Measurements from ENCODE around the gene NCMAP. TPM values are rescaled to one million over a fixed set of nuclear protein-coding genes. Genes with fewer than 3 reads are reported as not detected.
A peak's percentile ranks its signal among the peaks of the same experiment; 100 is the strongest.

Gene NCMAP
- total and polyA plus RNA-seq, 2 of the 4 experiments (the other 2 are of a cell fraction), result not detected

DNA sequence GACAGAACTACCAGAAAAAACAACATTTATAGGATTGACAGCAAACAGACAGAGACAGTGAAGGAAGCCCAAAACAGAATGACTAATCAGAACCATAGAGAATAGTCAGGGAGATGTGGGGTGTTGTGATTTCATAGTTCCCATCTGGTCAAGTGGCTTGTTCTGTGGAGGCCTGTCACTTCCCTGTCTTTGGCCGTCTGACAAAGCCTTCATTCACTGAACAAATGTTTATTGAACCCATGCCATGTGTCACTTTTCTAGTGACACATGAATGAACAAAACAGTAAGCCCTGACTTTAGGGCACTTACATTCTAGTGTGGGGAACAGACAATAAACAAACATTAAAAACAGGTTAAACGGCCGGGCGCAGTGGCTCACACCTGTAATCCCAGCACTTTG is 84.0 kb downstream of the NCMAP start:
- Histone ChIP-seq H3K9me3 (ENCODE audit: control insufficient read depth, insufficient read depth, low read length) (no peaks in the 10 kb centered on the region), H2BK5ac (ENCODE audit: low read depth, low read length, poor library complexity, severe bottlenecking) (no peak overlapping the region), H4K91ac (ENCODE audit: insufficient read depth, low read depth, low read length) (no peak overlapping the region)

More for the DNA sequence above, 84.0 kb downstream of the NCMAP start:
- no peak overlapping the region for H3K9ac ChIP-seq (ENCODE audit: low read depth, low read length)
- peaks cover 17% of the 10 kb centered on the region for H4K20me1 ChIP-seq (ENCODE audit: insufficient read depth, low read length)
- H3K4me3 ChIP-seq (ENCODE audit: insufficient read depth, low read depth, low read length), result no peak overlapping the region
- no peak overlapping the region for H3K4ac ChIP-seq (ENCODE audit: low read depth, low read length)
- dilution Hi-C loops (cut with HindIII; ENCODE audit: low sequenced_read_pairs, unreplicated experiment), result no loop called here
- no TSS peak for BruUV-seq (replicated peaks)
- H3K56ac ChIP-seq (ENCODE audit: extremely low read depth, insufficient read depth, low read length), result no peak overlapping the region
- H3K4me1 ChIP-seq (ENCODE audit: control insufficient read depth, insufficient read depth, low read length), result peaks cover 6% of the 10 kb centered on the region
- DNase-seq, result no peak
- no peak overlapping the region for H3K18ac ChIP-seq (ENCODE audit: low read depth, low read length)
- no peaks in the 10 kb centered on the region for H3K36me3 ChIP-seq (ENCODE audit: control insufficient read depth, insufficient read depth, low read length)
- H3K79me1 ChIP-seq (ENCODE audit: low read depth in 1 of 2, low read length in 2 of 2), result peaks cover 5 to 10% of the 10 kb centered on the region in 2 experiments; a peak in 3 of 4 replicates
- H2BK20ac ChIP-seq (ENCODE audit: low read depth, low read length), result no peak overlapping the region
- H4K5ac ChIP-seq (ENCODE audit: low read depth, low read length), result no peak overlapping the region
- no peak overlapping the region for H2AK9ac ChIP-seq (replicated peaks; ENCODE audit: low read depth, low read length, poor library complexity)
- H3K23ac ChIP-seq (ENCODE audit: low read depth, low read length), result 0 out of 2 replicates have a peak overlapping the region, but pooled peaks have one; percentile 22
- ChIA-PET POLR2A (ENCODE audit: unreplicated experiment) (no interaction called here), CTCF (no interaction called here)
- H3K9me1 ChIP-seq (ENCODE audit: insufficient read depth, low read length), result peaks cover 6% of the 10 kb centered on the region
- no peak overlapping the region for H3K27ac ChIP-seq (ENCODE audit: insufficient read depth, low read length)
- in situ Hi-C loops (cut with MboI; ENCODE audit: low sequenced_read_pairs), result loop anchor here (10.0 kb wide), 1 partner anchor 245 kb away; no protein-coding TSS in a partner anchor
- H2AK5ac ChIP-seq (ENCODE audit: low read depth, low read length), result no peak overlapping the region
- H4K8ac ChIP-seq (ENCODE audit: low read depth in 2 of 2, low read length in 2 of 2), result no peak overlapping the region
- no CpG with 5 or more reads among the region's 4 CpGs for WGBS, 2 experiments (ENCODE audit: extremely low coverage in 2 of 2, insufficient read length in 1 of 2)
- no peak overlapping the region for H3K14ac ChIP-seq (replicated peaks; ENCODE audit: low read depth, low read length)
- TF ChIP-seq POLR2A (IDR thresholded peaks at IDR 0.05; ENCODE audit: low read depth, low read length), result no peak
- no peak for TF ChIP-seq RCOR1 (IDR thresholded peaks at IDR 0.05; ENCODE audit: insufficient replicate concordance, low read length)
- no peak for TF ChIP-seq NFE2L2 (IDR thresholded peaks at IDR 0.05; ENCODE audit: low read depth, low read length)
- no peak for TF ChIP-seq MAFK (IDR thresholded peaks at IDR 0.05; ENCODE audit: low read depth, low read length)
- TF ChIP-seq FOS (IDR thresholded peaks at IDR 0.05; ENCODE audit: low read depth, low read length), result no peak
- TF ChIP-seq, protein P1, sequence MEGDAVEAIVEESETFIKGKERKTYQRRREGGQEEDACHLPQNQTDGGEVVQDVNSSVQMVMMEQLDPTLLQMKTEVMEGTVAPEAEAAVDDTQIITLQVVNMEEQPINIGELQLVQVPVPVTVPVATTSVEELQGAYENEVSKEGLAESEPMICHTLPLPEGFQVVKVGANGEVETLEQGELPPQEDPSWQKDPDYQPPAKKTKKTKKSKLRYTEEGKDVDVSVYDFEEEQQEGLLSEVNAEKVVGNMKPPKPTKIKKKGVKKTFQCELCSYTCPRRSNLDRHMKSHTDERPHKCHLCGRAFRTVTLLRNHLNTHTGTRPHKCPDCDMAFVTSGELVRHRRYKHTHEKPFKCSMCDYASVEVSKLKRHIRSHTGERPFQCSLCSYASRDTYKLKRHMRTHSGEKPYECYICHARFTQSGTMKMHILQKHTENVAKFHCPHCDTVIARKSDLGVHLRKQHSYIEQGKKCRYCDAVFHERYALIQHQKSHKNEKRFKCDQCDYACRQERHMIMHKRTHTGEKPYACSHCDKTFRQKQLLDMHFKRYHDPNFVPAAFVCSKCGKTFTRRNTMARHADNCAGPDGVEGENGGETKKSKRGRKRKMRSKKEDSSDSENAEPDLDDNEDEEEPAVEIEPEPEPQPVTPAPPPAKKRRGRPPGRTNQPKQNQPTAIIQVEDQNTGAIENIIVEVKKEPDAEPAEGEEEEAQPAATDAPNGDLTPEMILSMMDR (conservative IDR thresholded peaks at IDR 0.05; ENCODE audit: low read depth, low read length), result no peak
- no peak for TF ChIP-seq ELK1 (IDR thresholded peaks at IDR 0.05; ENCODE audit: borderline replicate concordance, low read depth, low read length)
- TF ChIP-seq CEBPB (IDR thresholded peaks at IDR 0.05; ENCODE audit: low read depth, low read length), result no peak
- peaks cover 10% of the 10 kb centered on the region for H3K27me3 ChIP-seq (ENCODE audit: control insufficient read depth, insufficient read depth, low read length)
- no peak overlapping the region for H2AFZ ChIP-seq (replicated peaks; ENCODE audit: low read length, poor library complexity)
- no peak overlapping the region for H2BK120ac ChIP-seq (ENCODE audit: low read depth, low read length)
- no peak for ATAC-seq (ENCODE audit: low read depth)
- intact Hi-C loops (cut with micrococcal nuclease), result loop anchor here (5.0 to 10.0 kb wide), 3 partner anchors 98 to 585 kb away; no protein-coding TSS in a partner anchor
- no peak overlapping the region for H2BK15ac ChIP-seq (ENCODE audit: low read depth, low read length)
- no peak overlapping the region for H3K4me2 ChIP-seq (ENCODE audit: low read depth, low read length)
